ENCODE measurements around the gene TEAD1. TPM values are rescaled to one million over a fixed set of nuclear protein-coding genes. Genes with fewer than 3 reads are reported as not detected.

The TEAD1 gene
- polyA plus RNA-seq, 1 donor from 2014 or later, result 12.2 TPM

DNA sequence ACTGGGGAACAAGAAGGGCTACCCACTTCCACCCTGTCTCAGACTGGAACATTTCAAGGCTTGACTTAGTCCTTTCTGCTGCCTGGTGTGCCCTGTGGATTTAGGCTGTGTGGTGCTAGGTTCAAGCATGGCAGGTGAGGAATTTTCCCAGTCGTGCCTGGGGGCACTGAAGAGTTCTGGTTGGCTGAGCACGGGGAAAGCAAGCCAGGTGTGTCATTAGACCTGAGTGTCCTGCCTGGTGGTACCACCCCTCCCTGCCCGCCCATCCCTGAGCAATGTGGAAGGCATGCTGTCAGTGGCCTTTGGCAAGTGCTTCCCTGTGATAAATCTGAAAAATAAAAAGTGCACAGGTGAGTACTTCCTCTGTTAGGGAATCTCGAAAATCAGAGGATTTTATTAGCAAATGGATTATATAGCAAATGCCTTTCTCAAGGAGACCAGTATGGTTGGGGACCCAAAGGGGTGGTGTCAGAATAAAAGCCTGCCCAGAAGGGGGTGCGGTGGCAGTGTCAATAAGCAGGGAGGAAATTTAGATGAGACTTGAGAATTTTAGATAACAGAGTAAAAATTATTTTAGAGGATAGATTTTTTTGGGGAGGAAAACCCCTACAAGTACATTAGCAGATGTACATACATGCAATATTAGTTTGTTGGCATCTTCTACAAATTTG lies 22.8 kb downstream of the TEAD1 start:
- Histone ChIP-seq H2AFZ (ENCODE audit: low read depth, low read length) (no peak overlapping the region), H3K4me2 (ENCODE audit: low read length) (no peak overlapping the region), H3K27me3 (ENCODE audit: insufficient read depth, low read depth, low read length) (no peaks in the 10 kb centered on the region), H3K9me2 (ENCODE audit: insufficient read depth, low read length) (no peaks in the 10 kb centered on the region), H3K4me3 (ENCODE audit: low read length) (no peak overlapping the region), H3K36me3 (ENCODE audit: insufficient read depth, low read length) (no peaks in the 10 kb centered on the region), H3K9me3 (ENCODE audit: low read length) (no peaks in the 10 kb centered on the region), H3K9ac (ENCODE audit: low read length) (no peak overlapping the region), H3F3A (ENCODE audit: insufficient read depth, low read length, poor library complexity, severe bottlenecking) (no peaks in the 10 kb centered on the region), H3K79me2 (replicated peaks; ENCODE audit: insufficient read depth, low read length) (peaks cover 80% of the 10 kb centered on the region), H4K20me1 (ENCODE audit: insufficient read depth) (no peaks in the 10 kb centered on the region), H3K27ac (ENCODE audit: low read length) (no peak overlapping the region)
- no peak for TF ChIP-seq EP300 (conservative IDR thresholded peaks at IDR 0.05; ENCODE audit: poor library complexity, severe bottlenecking)
- no peak for TF ChIP-seq EZH2 (IDR thresholded peaks at IDR 0.05; ENCODE audit: borderline replicate concordance, insufficient read depth, low read length, poor library complexity, severe bottlenecking)
- TF ChIP-seq SMC3 (conservative IDR thresholded peaks at IDR 0.05; ENCODE audit: poor library complexity), result no peak

DNA sequence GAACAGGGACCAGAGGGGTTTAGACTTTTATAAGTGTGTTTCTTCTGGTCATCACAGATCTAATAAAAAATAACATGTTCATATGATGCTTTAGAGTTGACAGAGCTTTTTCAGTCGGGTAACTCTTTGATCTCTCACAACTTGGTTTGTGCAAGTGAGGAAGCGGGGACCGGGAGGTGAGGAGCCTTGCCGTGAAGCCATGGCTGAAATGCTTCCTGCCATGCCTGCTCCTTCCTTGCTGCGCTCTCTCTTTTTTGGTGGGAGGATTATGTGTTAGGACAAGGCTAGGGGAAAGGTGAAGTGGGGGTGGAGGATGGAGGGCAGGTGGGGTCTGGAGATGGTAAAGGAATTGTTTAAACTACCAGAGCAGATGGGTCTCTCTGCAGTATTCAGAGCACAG lies 23.8 kb downstream of the TEAD1 start:
- no peaks in the 10 kb centered on the region for H3K9me2 ChIP-seq (ENCODE audit: insufficient read depth, low read length)
- no peaks in the 10 kb centered on the region for H3K9me3 ChIP-seq (ENCODE audit: low read length)
- H2AFZ ChIP-seq (ENCODE audit: low read depth, low read length), result no peak overlapping the region
- no peak overlapping the region for H3K4me2 ChIP-seq (ENCODE audit: low read length)
- TF ChIP-seq EP300 (conservative IDR thresholded peaks at IDR 0.05; ENCODE audit: poor library complexity, severe bottlenecking), result no peak
- TF ChIP-seq MXI1 (conservative IDR thresholded peaks at IDR 0.05; ENCODE audit: poor library complexity, severe bottlenecking), result no peak
- TF ChIP-seq POLR2AphosphoS5 (IDR thresholded peaks at IDR 0.05), result no peak
- no peak for TF ChIP-seq EZH2 (IDR thresholded peaks at IDR 0.05; ENCODE audit: borderline replicate concordance, insufficient read depth, low read length, poor library complexity, severe bottlenecking)
- TF ChIP-seq CTCF (IDR thresholded peaks at IDR 0.05; ENCODE audit: poor library complexity, severe bottlenecking), result no peak
- H3K36me3 ChIP-seq (ENCODE audit: insufficient read depth, low read length), result no peaks in the 10 kb centered on the region
- H3K79me2 ChIP-seq (replicated peaks; ENCODE audit: insufficient read depth, low read length), result peaks cover 79% of the 10 kb centered on the region
- H3K27ac ChIP-seq (ENCODE audit: low read length), result no peak overlapping the region
- no peaks in the 10 kb centered on the region for H4K20me1 ChIP-seq (ENCODE audit: insufficient read depth)
- no peak overlapping the region for H3K9ac ChIP-seq (ENCODE audit: low read length)
- H3F3A ChIP-seq (ENCODE audit: insufficient read depth, low read length, poor library complexity, severe bottlenecking), result no peaks in the 10 kb centered on the region
- H3K27me3 ChIP-seq (ENCODE audit: insufficient read depth, low read depth, low read length), result no peaks in the 10 kb centered on the region
- no peak overlapping the region for H3K4me3 ChIP-seq (ENCODE audit: low read length)

- Histone ChIP-seq H3K27ac (ENCODE audit: low read length) (no peak overlapping the region), H2AFZ (ENCODE audit: low read depth, low read length) (no peak overlapping the region), H3K4me2 (ENCODE audit: low read length) (no peak overlapping the region), H3F3A (ENCODE audit: insufficient read depth, low read length, poor library complexity, severe bottlenecking) (no peaks in the 10 kb centered on the region), H3K4me3 (ENCODE audit: low read length) (no peak overlapping the region), H3K9me2 (ENCODE audit: insufficient read depth, low read length) (no peaks in the 10 kb centered on the region), H3K36me3 (ENCODE audit: insufficient read depth, low read length) (no peaks in the 10 kb centered on the region), H4K20me1 (ENCODE audit: insufficient read depth) (no peaks in the 10 kb centered on the region), H3K9ac (ENCODE audit: low read length) (no peak overlapping the region), H3K79me2 (replicated peaks; ENCODE audit: insufficient read depth, low read length) (peaks cover 72% of the 10 kb centered on the region), H3K9me3 (ENCODE audit: low read length) (no peaks in the 10 kb centered on the region), H3K27me3 (ENCODE audit: insufficient read depth, low read depth, low read length) (no peaks in the 10 kb centered on the region)
- no peak for TF ChIP-seq EP300 (conservative IDR thresholded peaks at IDR 0.05; ENCODE audit: poor library complexity, severe bottlenecking)
Measured at GRCh38 chr11:12701811-12702592, 27.8 kb downstream of the TEAD1 start.

All from neural cell (in vitro differentiated cells).